ENCODE results near the gene OR6M1. TPM values are rescaled to one million over a fixed set of nuclear protein-coding genes. Genes with fewer than 3 reads are reported as not detected.

OR6M1 gene, protein sequence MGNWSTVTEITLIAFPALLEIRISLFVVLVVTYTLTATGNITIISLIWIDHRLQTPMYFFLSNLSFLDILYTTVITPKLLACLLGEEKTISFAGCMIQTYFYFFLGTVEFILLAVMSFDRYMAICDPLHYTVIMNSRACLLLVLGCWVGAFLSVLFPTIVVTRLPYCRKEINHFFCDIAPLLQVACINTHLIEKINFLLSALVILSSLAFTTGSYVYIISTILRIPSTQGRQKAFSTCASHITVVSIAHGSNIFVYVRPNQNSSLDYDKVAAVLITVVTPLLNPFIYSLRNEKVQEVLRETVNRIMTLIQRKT
- not detected for polyA plus RNA-seq (2012; ENCODE audit: insufficient read depth, insufficient read length)

GRCh38 chr11:123806249-123806648 is at the start of gene OR6M1:
TSS of gene OR6M1 (minus strand) at chr11:123806349. CDS start at chr11:123806349, 0 bp downstream.
- H3K4me3 ChIP-seq (ENCODE audit: low read length), result no peak within 1 kb of the TSS
- DNase-seq (ENCODE audit: low read depth, low spot score), result no peak

- DNase-seq (ENCODE audit: low read depth, low spot score), result no peak
These were observed 46.9 kb upstream of the OR6M1 start for GRCh38 chr11:123853038-123853437.

DNA sequence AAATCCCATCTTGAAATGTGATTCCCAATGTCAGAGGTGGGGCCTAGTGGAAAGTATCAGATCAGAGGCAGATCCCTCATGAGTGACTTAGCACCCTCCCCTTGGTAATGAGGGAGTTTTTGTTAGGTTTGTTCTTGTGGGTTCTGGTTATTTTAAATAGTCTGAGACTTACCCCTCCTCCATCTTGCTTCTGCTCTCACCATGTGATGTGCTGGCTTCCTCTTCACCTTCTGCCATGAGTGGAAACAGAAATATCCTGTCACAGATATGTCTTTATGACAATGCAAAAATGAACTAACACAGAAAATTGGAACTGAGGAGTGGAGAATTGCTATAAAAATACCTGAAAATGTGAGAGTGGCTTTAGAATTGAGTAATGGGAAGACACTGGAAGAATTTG is 46.2 kb upstream of the OR6M1 start:
- no peak overlapping the region for H3K4me3 ChIP-seq (ENCODE audit: low read length)
- DNase-seq (ENCODE audit: low read depth, low spot score), result no peak

More at GRCh38 chr11:123853038-123853437, 46.9 kb upstream of the OR6M1 start:
- no peak overlapping the region for H3K4me3 ChIP-seq (ENCODE audit: low read length)

DNA sequence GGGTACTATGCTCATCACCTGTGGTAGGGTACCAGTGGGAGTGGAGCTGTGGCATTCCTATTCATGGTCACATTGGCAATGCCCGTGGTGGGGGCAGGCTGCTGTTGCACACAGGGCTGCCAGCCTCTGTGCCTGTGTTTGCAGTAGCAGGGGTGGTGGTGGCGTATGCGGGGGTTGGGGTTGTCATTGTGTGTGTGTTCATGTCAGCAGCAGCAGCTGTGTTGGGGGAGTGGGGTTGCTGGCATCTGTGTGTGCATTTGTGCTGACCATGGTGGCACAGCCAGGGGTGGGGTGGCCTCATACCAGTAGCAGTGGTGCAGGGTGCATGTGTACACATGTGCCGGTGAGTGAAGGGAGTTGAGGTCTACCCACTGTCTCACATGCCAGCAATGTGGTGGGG is 45.0 kb upstream of the OR6M1 start:
- no peak for DNase-seq (ENCODE audit: low read depth, low spot score)
- H3K4me3 ChIP-seq (ENCODE audit: low read length), result no peak overlapping the region

- DNase-seq (ENCODE audit: low read depth, low spot score), result no peak
- H3K4me3 ChIP-seq (ENCODE audit: low read length), result no peak overlapping the region
These were observed 35.0 kb upstream of the OR6M1 start for GRCh38 chr11:123841174-123841573.

- H3K4me3 ChIP-seq (ENCODE audit: low read length), result no peak overlapping the region
- DNase-seq (ENCODE audit: low read depth, low spot score), result no peak
These were observed 33.0 kb upstream of the OR6M1 start for GRCh38 chr11:123839131-123839530.

DNA sequence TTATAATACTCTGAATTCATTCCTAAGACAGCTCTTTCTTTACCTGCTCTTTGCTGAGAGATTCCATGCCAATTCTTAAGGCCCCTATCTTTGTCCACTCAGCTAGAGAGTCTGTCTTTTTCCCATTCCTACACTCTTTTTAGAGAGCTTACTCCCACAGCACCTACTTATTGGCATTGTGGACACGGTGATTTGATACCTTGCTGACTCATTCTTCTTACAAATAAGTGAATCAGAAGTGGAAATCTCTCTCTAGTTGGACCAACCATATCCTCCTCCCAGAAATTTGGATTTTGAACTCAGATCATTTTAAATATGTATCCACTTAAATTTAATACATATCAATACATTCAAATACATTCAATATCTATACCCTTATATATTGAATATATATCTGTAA is 32.5 kb upstream of the OR6M1 start:
- H3K4me3 ChIP-seq (ENCODE audit: low read length), result no peak overlapping the region
- DNase-seq (ENCODE audit: low read depth, low spot score), result no peak

GRCh38 chr11:123838199-123838598 is 32.0 kb upstream of the OR6M1 start:
- H3K4me3 ChIP-seq (ENCODE audit: low read length), result no peak overlapping the region
- DNase-seq (ENCODE audit: low read depth, low spot score), result no peak

- DNase-seq (ENCODE audit: low read depth, low spot score), result no peak
- no peak overlapping the region for H3K4me3 ChIP-seq (ENCODE audit: low read length)
These were observed 26.9 kb upstream of the OR6M1 start for GRCh38 chr11:123833095-123833494.

DNA sequence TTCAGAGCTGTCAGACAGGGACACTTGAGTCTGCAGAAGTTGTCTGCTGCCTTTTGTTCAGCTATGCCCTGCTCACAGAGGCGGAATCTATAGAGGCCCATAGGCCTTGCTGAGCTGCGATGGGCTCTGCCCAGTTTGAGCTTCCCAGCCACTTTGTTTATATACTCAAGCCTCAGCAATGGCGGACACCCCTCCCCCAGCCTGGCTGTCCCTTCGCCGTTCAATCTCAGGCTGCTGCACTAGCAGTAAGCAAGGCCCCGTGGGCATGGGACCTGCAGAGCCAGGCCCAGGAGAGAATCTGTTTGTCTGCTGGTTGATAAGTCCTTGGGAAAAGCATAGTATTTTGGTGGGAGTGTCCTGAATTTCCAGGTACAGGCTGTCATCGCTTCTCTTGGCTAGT is 23.6 kb upstream of the OR6M1 start:
- no peak for DNase-seq (ENCODE audit: low read depth, low spot score)
- H3K4me3 ChIP-seq (ENCODE audit: low read length), result no peak overlapping the region

- H3K4me3 ChIP-seq (ENCODE audit: low read length), result no peak overlapping the region
- no peak for DNase-seq (ENCODE audit: low read depth, low spot score)
These were observed 16.4 kb upstream of the OR6M1 start for GRCh38 chr11:123822599-123822998.

GRCh38 chr11:123822032-123822431 is 15.9 kb upstream of the OR6M1 start:
- no peak for DNase-seq (ENCODE audit: low read depth, low spot score)
- no peak overlapping the region for H3K4me3 ChIP-seq (ENCODE audit: low read length)

DNA sequence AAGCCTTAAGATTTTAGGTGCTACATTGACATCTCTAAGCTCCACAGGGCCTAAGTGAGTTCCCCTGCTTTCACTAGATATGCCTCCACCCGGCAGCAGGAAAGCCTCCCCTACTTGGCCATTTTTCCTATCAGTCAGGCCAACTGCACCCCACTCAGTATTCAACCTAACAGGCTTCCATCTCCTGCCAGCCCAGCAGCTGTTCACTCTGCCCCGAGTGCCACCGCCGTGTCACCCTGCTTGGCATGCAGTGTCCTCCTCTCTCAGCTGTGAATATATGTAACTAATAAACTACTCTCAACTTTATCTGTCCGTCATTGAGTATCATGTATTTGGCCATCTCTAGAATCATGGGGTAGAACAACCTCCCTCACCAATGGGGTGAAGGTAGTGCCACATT is 9.0 kb upstream of the OR6M1 start:
- no peak overlapping the region for H3K4me3 ChIP-seq (ENCODE audit: low read length)
- DNase-seq (ENCODE audit: low read depth, low spot score), result no peak

- no peak overlapping the region for H3K4me3 ChIP-seq (ENCODE audit: low read length)
- DNase-seq (ENCODE audit: low read depth, low spot score), result no peak
These were observed 4.4 kb downstream of the OR6M1 start for GRCh38 chr11:123801765-123802164.

GRCh38 chr11:123800036-123800435 is 6.1 kb downstream of the OR6M1 start:
- H3K4me3 ChIP-seq (ENCODE audit: low read length), result no peak overlapping the region

GRCh38 chr11:123799438-123799837 is 6.7 kb downstream of the OR6M1 start:
- DNase-seq (ENCODE audit: low read depth, low spot score), result no peak
- H3K4me3 ChIP-seq (ENCODE audit: low read length), result no peak overlapping the region

More at GRCh38 chr11:123800036-123800435, 6.1 kb downstream of the OR6M1 start:
- no peak for DNase-seq (ENCODE audit: low read depth, low spot score)

- no peak overlapping the region for H3K4me3 ChIP-seq (ENCODE audit: low read length)
- DNase-seq (ENCODE audit: low read depth, low spot score), result no peak
These were observed 7.5 kb downstream of the OR6M1 start for GRCh38 chr11:123798513-123799252.

- no peak overlapping the region for H3K4me3 ChIP-seq (ENCODE audit: low read length)
- no peak for DNase-seq (ENCODE audit: low read depth, low spot score)
These were observed 8.1 kb downstream of the OR6M1 start for GRCh38 chr11:123798079-123798478.

GRCh38 chr11:123797541-123797940 is 8.6 kb downstream of the OR6M1 start:
- no peak overlapping the region for H3K4me3 ChIP-seq (ENCODE audit: low read length)
- no peak for DNase-seq (ENCODE audit: low read depth, low spot score)

DNA sequence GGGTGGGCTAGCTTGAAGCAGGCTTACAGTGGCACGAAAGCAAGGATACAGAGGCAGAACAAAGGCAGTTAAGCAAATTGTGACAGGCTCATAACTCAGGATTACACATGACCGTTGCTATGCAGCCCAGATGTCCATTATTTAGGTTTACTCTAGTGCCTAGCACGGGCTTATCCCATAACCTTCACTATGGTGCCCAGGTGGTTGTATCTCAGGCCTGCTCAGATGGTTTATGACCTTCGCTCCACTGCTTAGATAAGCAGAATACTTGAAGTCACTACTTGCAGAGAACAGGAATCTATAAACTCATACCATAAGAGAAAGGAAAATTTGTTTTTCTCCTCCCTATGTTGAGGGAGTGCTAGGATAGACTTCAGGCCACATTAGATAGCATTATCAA is 9.0 kb downstream of the OR6M1 start:
- H3K4me3 ChIP-seq (ENCODE audit: low read length), result no peak overlapping the region
- DNase-seq (ENCODE audit: low read depth, low spot score), result no peak

- DNase-seq (ENCODE audit: low read depth, low spot score), result no peak
- no peak overlapping the region for H3K4me3 ChIP-seq (ENCODE audit: low read length)
These were observed 9.9 kb downstream of the OR6M1 start for GRCh38 chr11:123796226-123796625.

Data from Jurkat, Clone E6-1 (cell line).